Lung (tissue), 16 donors: ENCODE data around the gene OR52N1. TPM values are rescaled to one million over a fixed set of nuclear protein-coding genes. Genes with fewer than 3 reads are reported as not detected.

Experiments used
- ATAC-seq: fragments of 200-7000 bp; cut with Tn5 transposase; one replicate; pipeline ENCODE4 v1.9.1; 2020; ENCODE audit warnings: moderate number of reproducible peaks; ENCODE audit not compliant: insufficient read depth, low FRiP score
- DNase-seq, 3 donors: peaks; one replicate each; pipeline ENCODE4 v3.0.0-alpha.2; 2013 to 2017
- H3K27ac ChIP-seq, 2 donors: one replicate each; pipeline ENCODE4 v1.5.1; 2013; ENCODE audit warnings: mild to moderate bottlenecking in 2 of 2, moderate library complexity in 2 of 2, control low read depth in 1 of 2, inconsistent platforms in 1 of 2, low read depth in 1 of 2, low read length in 1 of 2
- H3K27me3 ChIP-seq, 3 donors: one replicate each; pipeline ENCODE4 v1.5.1; 2013; ENCODE audit warnings: low read length in 2 of 3; ENCODE audit not compliant: control insufficient read depth in 3 of 3, insufficient read depth in 3 of 3
- H3K36me3 ChIP-seq, 4 donors: one replicate each; pipeline ENCODE4 v1.5.1; 2013; ENCODE audit warnings: low read length in 4 of 4, mild to moderate bottlenecking in 1 of 4, moderate library complexity in 1 of 4; ENCODE audit not compliant: control insufficient read depth in 4 of 4, insufficient read depth in 4 of 4
- H3K4me1 ChIP-seq, 5 donors: one replicate each; pipeline ENCODE4 v1.5.1; 2013; ENCODE audit warnings: low read length in 5 of 5, mild to moderate bottlenecking in 2 of 5, moderate library complexity in 1 of 5; ENCODE audit not compliant: control insufficient read depth in 5 of 5, insufficient read depth in 5 of 5
- H3K4me3 ChIP-seq: one replicate; pipeline ENCODE4 v1.5.1; 2013; ENCODE audit warnings: mild to moderate bottlenecking, control low read depth, moderate library complexity
- H3K9ac ChIP-seq, 2 donors: one replicate each; pipeline ENCODE4 v1.5.1; 2013; ENCODE audit warnings: low read length in 2 of 2, control low read depth in 1 of 2; ENCODE audit not compliant: insufficient read depth in 1 of 2
- H3K9me3 ChIP-seq, 4 donors: one replicate each; pipeline ENCODE4 v1.5.1; 2013; ENCODE audit warnings: low read length in 3 of 4, mild to moderate bottlenecking in 1 of 4, moderate library complexity in 1 of 4; ENCODE audit not compliant: control insufficient read depth in 4 of 4, insufficient read depth in 3 of 4
- WGBS, 2 donors: extraction: QIAGEN DNeasy Blood & Tissue Kit; methylation state at CpG; one replicate each; pipeline ENCODE4 v1.1.7; 2013; 5-methylcytosine and 5-hydroxymethylcytosine counted together
- long read RNA-seq, 5 donors: transcript quantifications; one replicate each; lab custom pipeline, GENCODE V29; 2026
- polyA plus RNA-seq, 2 donors: library from polyadenylated mRNA; stranded (reverse); fragments of 200-250 nt; gene quantifications; one replicate each; pipeline ENCODE4 v1.2.1, GENCODE V29; 2013
- total RNA-seq, 2 donors: library from RNA; depleted of rRNA in 1 of 2; stranded (reverse); fragments of >200 nt in 1 of 2; gene quantifications; one replicate each; pipeline ENCODE4 v1.2.1, GENCODE V29; 2014 to 2021
- TF ChIP-seq, protein P1 (sequence below): IDR thresholded peaks from 2 replicates; pipeline ENCODE4 v1.5.1; 2012; ENCODE audit warnings: mild to moderate bottlenecking; ENCODE audit errors: control extremely low read depth, extremely low read depth
- donor health status: control.
- donor health status: control.
- donor health status: Bipolar disorder and iron deficiency.
- donor health status: healthy.
- donor health status: DM: yes; HTN: yes; CAD: no.

OR52N1 gene
- not detected for total RNA-seq
- polyA plus RNA-seq, result not detected
- long read RNA-seq, donor 1, result 0 reads
- long read RNA-seq, donor 2, result 0 reads
- long read RNA-seq, donor 3, result 0 reads
- long read RNA-seq, donor 4, result 0 reads
- long read RNA-seq, donor 5, result 0 reads

DNA sequence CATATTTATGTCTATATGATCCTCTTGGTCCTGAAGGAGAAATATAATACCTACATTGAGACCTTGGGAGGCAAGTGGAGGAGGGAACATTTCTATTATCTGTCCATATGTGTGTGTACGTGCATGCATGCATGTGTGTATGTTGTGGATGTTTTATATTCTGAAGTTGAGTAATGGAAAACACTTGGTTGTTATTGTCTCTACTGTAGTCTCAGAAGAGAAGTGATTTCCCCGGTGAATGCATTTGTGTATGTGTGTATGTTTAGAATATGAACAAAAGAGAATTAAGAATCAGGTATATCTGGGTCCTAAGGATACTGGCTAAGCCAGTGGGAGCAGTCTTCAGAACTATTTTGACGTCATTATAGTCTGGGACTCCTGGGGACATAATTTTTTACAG, at the start of gene OR52N1:
Gene OR52N1 (minus strand): TSS at position 101 of the 400 bp plus-strand sequence. CDS start 2,449 bp downstream, outside the sequence.
- H3K27ac ChIP-seq, result no peak within 1 kb of the TSS
- no peaks in the 10 kb centered on the region for H3K9me3 ChIP-seq
- TF ChIP-seq, protein P1, sequence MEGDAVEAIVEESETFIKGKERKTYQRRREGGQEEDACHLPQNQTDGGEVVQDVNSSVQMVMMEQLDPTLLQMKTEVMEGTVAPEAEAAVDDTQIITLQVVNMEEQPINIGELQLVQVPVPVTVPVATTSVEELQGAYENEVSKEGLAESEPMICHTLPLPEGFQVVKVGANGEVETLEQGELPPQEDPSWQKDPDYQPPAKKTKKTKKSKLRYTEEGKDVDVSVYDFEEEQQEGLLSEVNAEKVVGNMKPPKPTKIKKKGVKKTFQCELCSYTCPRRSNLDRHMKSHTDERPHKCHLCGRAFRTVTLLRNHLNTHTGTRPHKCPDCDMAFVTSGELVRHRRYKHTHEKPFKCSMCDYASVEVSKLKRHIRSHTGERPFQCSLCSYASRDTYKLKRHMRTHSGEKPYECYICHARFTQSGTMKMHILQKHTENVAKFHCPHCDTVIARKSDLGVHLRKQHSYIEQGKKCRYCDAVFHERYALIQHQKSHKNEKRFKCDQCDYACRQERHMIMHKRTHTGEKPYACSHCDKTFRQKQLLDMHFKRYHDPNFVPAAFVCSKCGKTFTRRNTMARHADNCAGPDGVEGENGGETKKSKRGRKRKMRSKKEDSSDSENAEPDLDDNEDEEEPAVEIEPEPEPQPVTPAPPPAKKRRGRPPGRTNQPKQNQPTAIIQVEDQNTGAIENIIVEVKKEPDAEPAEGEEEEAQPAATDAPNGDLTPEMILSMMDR, result no peak
- no peak within 1 kb of the TSS for H3K9ac ChIP-seq
- 79 to 94% methylated on average over 3 of the region's 3 CpGs for WGBS, 2 donors
- ATAC-seq (no peak), DNase-seq (no peak)
- H3K27me3 ChIP-seq, result no peaks in the 10 kb centered on the region
- H3K36me3 ChIP-seq, result no peaks in the 10 kb centered on the region
- H3K4me1 ChIP-seq, result no peaks in the 10 kb centered on the region
- no peak within 1 kb of the TSS for H3K4me3 ChIP-seq

DNA sequence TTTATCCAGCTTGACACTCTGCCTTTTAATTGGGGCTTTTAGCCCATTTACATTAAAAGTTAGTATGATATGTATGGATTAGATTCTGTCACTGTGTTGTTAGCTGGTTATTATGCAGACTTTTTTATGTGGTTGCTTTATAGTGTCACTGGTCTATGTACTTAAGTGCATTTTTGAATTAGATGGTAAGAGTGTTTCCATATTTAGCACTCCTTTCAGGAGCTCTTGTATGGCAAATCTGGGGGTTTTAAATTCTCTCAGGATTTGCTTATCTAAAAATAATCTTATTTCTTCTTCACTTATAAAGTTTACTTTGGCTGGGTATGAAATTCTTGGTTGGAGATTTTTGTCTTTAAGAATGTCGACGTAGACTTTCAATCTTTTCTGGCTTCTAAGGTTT, 46.6 kb upstream of the OR52N1 start:
- WGBS, 2 donors, result 83 to 93% methylated on average over 2 of the region's 2 CpGs
- no peak for ATAC-seq

DNA sequence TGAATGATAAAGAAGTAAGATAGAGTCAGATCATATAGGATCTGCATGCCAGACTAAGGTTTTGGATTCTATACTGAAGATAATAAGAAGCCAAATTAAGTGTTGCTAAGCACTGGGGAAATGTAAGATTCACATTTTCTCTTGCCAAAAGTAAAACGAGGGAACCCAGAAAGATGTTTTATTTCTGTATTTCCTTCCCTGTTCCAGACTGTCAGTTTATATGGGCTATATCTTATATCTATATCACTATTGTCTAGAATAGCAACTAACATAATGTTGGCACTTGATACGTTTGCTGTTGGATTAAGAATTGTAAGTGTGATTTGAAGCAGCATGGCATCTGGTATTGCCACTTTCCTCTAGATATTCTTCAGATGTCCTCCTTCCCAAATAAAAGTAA, 42.4 kb upstream of the OR52N1 start:
- ATAC-seq (no peak), DNase-seq (no peak)
- no peaks in the 10 kb centered on the region for H3K36me3 ChIP-seq
- no peaks in the 10 kb centered on the region for H3K4me1 ChIP-seq
- H3K9me3 ChIP-seq, result peaks cover 0 to 4% (median 0%) of the 10 kb centered on the region in 4 donors
- WGBS, 2 donors, result 45 to 46% methylated on average over 2 of the region's 2 CpGs
- no peak overlapping the region for H3K9ac ChIP-seq
- H3K4me3 ChIP-seq, result no peak overlapping the region
- TF ChIP-seq, protein P1, result no peak
- H3K27ac ChIP-seq, result no peak overlapping the region
- H3K27me3 ChIP-seq, result no peaks in the 10 kb centered on the region

More for the DNA sequence above, 46.6 kb upstream of the OR52N1 start:
- Histone ChIP-seq H3K36me3 (no peaks in the 10 kb centered on the region), H3K9ac (no peak overlapping the region), H3K4me3 (no peak overlapping the region), H3K9me3 (peaks cover 0 to 2% (median 0%) of the 10 kb centered on the region in 4 donors), H3K4me1 (no peaks in the 10 kb centered on the region), H3K27ac (no peak overlapping the region), H3K27me3 (no peaks in the 10 kb centered on the region)
- no peak for DNase-seq
- TF ChIP-seq, protein P1, result no peak
